ENCODE results near the gene PHF2. TPM values are rescaled to one million over a fixed set of nuclear protein-coding genes. Genes with fewer than 3 reads are reported as not detected.
A peak's percentile ranks its signal among the peaks of the same experiment; 100 is the strongest.

Gene PHF2
- total and polyA plus RNA-seq, 2 of the 8 experiments (the other 6 are each of a cell fraction or from before 2014, with no cell fraction given), result 3.4 to 9.4 TPM

- Histone ChIP-seq H3K4me2 (ENCODE audit: insufficient read depth in 1 of 2, low read depth in 2 of 2, low read length in 2 of 2) (no peak overlapping the region), H3K56ac (replicated peaks; ENCODE audit: insufficient read length, low read depth, low read length) (no peak overlapping the region), H3K4me1 (replicated peaks in 1 of 4; ENCODE audit: control insufficient read depth in 3 of 4, insufficient read depth in 4 of 4, low read length in 3 of 4) (peaks cover 0 to 5% (median 0%) of the 10 kb centered on the region in 4 experiments; a peak in 2 of 7 replicates), H4K20me1 (replicated peaks in 1 of 2; ENCODE audit: control insufficient read depth in 1 of 2, insufficient read depth in 2 of 2, low read length in 2 of 2) (peaks cover 0 to 3% of the 10 kb centered on the region in 2 experiments), H2BK120ac (replicated peaks; ENCODE audit: low read depth, low read length) (no peak overlapping the region), H3K27ac (ENCODE audit: low read depth, low read length) (no peak overlapping the region), H3K9ac (replicated peaks in 1 of 4; ENCODE audit: extremely low read depth in 1 of 4, low read depth in 3 of 4, low read length in 3 of 4) (no peak overlapping the region), H3K23ac (ENCODE audit: insufficient read length) (no peak overlapping the region), H3K79me1 (ENCODE audit: low read depth, low read length) (no peaks in the 10 kb centered on the region), H2BK15ac (ENCODE audit: low read length) (no peak overlapping the region), H3K4me3 (ENCODE audit: extremely low read depth in 1 of 4, insufficient read depth in 2 of 4, low read depth in 3 of 4, low read length in 4 of 4) (no peak overlapping the region), H2AFZ (ENCODE audit: low read length) (no peak overlapping the region), H3K27me3 (replicated peaks in 1 of 4; ENCODE audit: control insufficient read depth in 3 of 4, extremely low read depth in 1 of 4, insufficient read depth in 3 of 4, low read length in 3 of 4) (no peaks in the 10 kb centered on the region), H3K4ac (replicated peaks; ENCODE audit: insufficient read length, low read depth, low read length) (no peak overlapping the region), H2BK12ac (ENCODE audit: low read depth, low read length) (no peak overlapping the region), H2BK5ac (ENCODE audit: low read depth, low read length) (peak overlapping the region; percentile 35; the same call in 1 of the 2 replicates), H2AK5ac (ENCODE audit: low read depth, low read length) (no peak overlapping the region), H4K91ac (replicated peaks; ENCODE audit: insufficient read length, low read length) (no peak overlapping the region), H3K36me3 (ENCODE audit: control insufficient read depth in 2 of 4, insufficient read depth in 4 of 4, low read length in 3 of 4) (peaks cover 0 to 14% (median 5%) of the 10 kb centered on the region in 4 experiments; a peak in 3 of 8 replicates), H2BK20ac (ENCODE audit: low read length) (no peak overlapping the region), H3K23me2 (ENCODE audit: low read depth, low read length) (no peaks in the 10 kb centered on the region), H3K18ac (ENCODE audit: extremely low read depth, low read length) (no peak overlapping the region), H3K79me2 (ENCODE audit: control insufficient read depth in 1 of 2, insufficient read depth in 2 of 2, low read length in 2 of 2) (no peaks in the 10 kb centered on the region), H3K9me3 (ENCODE audit: insufficient read depth in 2 of 2, low read depth in 1 of 2, low read length in 1 of 2) (peaks cover 6 to 9% of the 10 kb centered on the region in 2 experiments; a peak in 2 of 4 replicates), H3K14ac (ENCODE audit: insufficient read length) (no peak overlapping the region), H4K8ac (ENCODE audit: extremely low read depth, insufficient read depth, low read length) (no peak overlapping the region; the same call in 1 of the 2 replicates), H4K5ac (ENCODE audit: insufficient read length, low read depth, low read length) (no peak overlapping the region)
- ChIA-PET CTCF (ENCODE audit: partially characterized antibody) (interaction anchor here (1.0 kb wide), 1 partner anchor 14 kb away, joined by 4 read pairs; no protein-coding TSS in a partner anchor), POLR2A (ENCODE audit: partially characterized antibody) (no interaction called here)
- DNase-seq (ENCODE audit: low read depth in 1 of 2, low spot score in 2 of 2), result no peak
- FAIRE-seq, result no peak
- WGBS, 2 experiments (ENCODE audit: extremely low coverage in 1 of 2, insufficient coverage in 1 of 2, insufficient read length in 1 of 2, insufficient replicate concordance in 2 of 2, low coverage in 1 of 2, low lambda C conversion rate in 2 of 2, missing lambda C conversion rate in 1 of 2), result 82% methylated on average over 13 of the region's 13 CpGs; no CpG with 5 or more reads in 1 of the 2 experiments
- TF ChIP-seq RFX5 (IDR thresholded peaks at IDR 0.05; ENCODE audit: borderline replicate concordance, low read depth, low read length) (no peak), EZH2 (IDR thresholded peaks at IDR 0.05; ENCODE audit: low read depth, low read length, severe bottlenecking) (no peak), POLR2AphosphoS5 (IDR thresholded peaks at IDR 0.05; ENCODE audit: low read depth, low read length) (no peak), MAFK (IDR thresholded peaks at IDR 0.05; ENCODE audit: low read depth, low read length) (no peak), TBP (IDR thresholded peaks at IDR 0.05; ENCODE audit: low read depth, low read length) (no peak)
These were observed 59.1 kb downstream of the PHF2 start for GRCh38 chr9:93635186-93636107.

All from H1 (cell line).